ENCODE results near the gene MZB1. TPM values are rescaled to one million over a fixed set of nuclear protein-coding genes. Genes with fewer than 3 reads are reported as not detected.

The MZB1 gene
- total RNA-seq, 1 donor from 2014 or later, result 0.58 TPM

DNA sequence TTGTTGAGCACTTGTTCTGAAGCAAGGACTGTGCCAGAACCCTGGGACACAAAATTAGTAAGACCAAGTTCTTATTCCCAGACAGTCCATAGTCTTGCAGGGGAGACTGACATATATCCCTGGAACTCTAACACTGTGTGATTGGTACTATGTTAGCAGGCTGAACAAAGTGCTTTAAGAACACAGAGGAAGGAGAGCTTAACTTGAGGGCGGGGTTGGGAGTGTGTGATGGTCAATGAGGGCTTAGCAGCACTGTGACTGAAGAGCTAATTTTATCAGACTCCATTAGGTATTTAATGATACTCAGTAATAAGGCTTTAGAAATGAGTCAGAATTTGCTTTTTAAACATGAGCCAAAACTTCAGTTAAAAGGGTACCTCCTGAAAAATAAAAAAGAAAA is 29.1 kb upstream of the MZB1 start:
- TF ChIP-seq CTCF (IDR thresholded peaks at IDR 0.05; ENCODE audit: borderline replicate concordance), result no peak
- Histone ChIP-seq H3K4me1 (peaks cover 71% of the 10 kb centered on the region), H3K27me3 (ENCODE audit: low read depth) (no peaks in the 10 kb centered on the region), H3K36me3 (peaks cover 11% of the 10 kb centered on the region), H3K9me3 (replicated peaks) (no peaks in the 10 kb centered on the region), H3K27ac (replicated peaks) (peak overlapping the region; percentile 91), H3K4me3 (peak overlapping the region; percentile 17)
- intact Hi-C loops (cut with micrococcal nuclease), result no loop called here
- DNase-seq, result no peak

DNA sequence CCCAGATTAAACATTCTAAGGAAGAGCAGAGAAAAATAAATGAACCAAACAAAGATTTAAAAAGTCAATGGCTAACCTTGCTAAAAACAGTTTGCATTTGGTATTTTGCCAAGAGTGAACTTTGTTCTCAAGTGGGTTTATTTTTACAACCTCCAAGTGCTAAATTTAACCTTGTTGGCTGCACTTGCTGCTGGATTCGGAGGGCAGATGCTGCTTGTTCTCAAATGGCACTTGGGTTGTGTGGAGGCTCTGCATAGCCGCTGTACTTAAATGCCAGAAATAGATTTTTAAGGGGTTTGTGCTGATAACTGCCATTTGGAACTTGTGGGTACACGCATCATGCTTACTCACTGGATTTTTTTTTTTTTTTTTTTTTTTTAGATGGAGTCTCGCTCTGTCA is 27.5 kb upstream of the MZB1 start:
- Histone ChIP-seq H3K27ac (replicated peaks) (peak overlapping the region; percentile 91), H3K4me3 (peak overlapping the region; percentile 17), H3K9me3 (replicated peaks) (no peaks in the 10 kb centered on the region), H3K4me1 (peaks cover 74% of the 10 kb centered on the region), H3K36me3 (peaks cover 15% of the 10 kb centered on the region), H3K27me3 (ENCODE audit: low read depth) (no peaks in the 10 kb centered on the region)
- DNase-seq, result no peak
- TF ChIP-seq CTCF (IDR thresholded peaks at IDR 0.05; ENCODE audit: borderline replicate concordance), result no peak
- intact Hi-C loops (cut with micrococcal nuclease), result no loop called here

DNA sequence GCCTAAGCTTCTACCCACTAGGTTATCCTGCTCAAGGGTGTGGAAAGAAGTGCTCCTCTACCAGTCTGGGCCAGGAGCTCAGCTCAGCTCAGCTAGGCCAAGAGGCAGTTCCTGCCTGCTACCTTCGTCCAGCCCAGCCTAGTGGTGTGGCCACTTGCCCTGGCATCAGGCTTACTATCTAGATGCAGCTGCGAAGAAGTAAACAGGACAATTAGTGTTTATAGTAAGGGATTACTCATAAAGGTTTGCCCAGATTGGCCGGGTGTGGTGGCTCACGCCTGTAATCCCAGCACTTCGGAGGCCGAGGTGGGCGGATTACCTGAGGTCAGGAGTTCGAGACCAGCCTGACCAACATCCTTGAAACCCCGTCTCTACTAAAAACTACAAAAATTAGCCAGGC is 26.9 kb upstream of the MZB1 start:
- no peak for DNase-seq
- intact Hi-C loops (cut with micrococcal nuclease), result no loop called here
- Histone ChIP-seq H3K9me3 (replicated peaks) (no peaks in the 10 kb centered on the region), H3K27me3 (ENCODE audit: low read depth) (no peaks in the 10 kb centered on the region), H3K4me1 (peaks cover 74% of the 10 kb centered on the region), H3K27ac (replicated peaks) (peak overlapping the region; percentile 91), H3K4me3 (peak overlapping the region; percentile 17), H3K36me3 (peaks cover 16% of the 10 kb centered on the region)
- TF ChIP-seq CTCF (IDR thresholded peaks at IDR 0.05; ENCODE audit: borderline replicate concordance), result no peak

GRCh38 chr5:139415869-139416268 is 26.2 kb upstream of the MZB1 start:
- intact Hi-C loops (cut with micrococcal nuclease), result no loop called here
- H3K27ac ChIP-seq (replicated peaks), result peak overlapping the region; percentile 91
- H3K9me3 ChIP-seq (replicated peaks), result no peaks in the 10 kb centered on the region
- no peaks in the 10 kb centered on the region for H3K27me3 ChIP-seq (ENCODE audit: low read depth)
- H3K4me3 ChIP-seq, result no peak overlapping the region
- H3K4me1 ChIP-seq, result peaks cover 79% of the 10 kb centered on the region
- H3K36me3 ChIP-seq, result peaks cover 14% of the 10 kb centered on the region
- DNase-seq, result no peak
- no peak for TF ChIP-seq CTCF (IDR thresholded peaks at IDR 0.05; ENCODE audit: borderline replicate concordance)

GRCh38 chr5:139415221-139415861 is 25.6 kb upstream of the MZB1 start:
- intact Hi-C loops (cut with micrococcal nuclease), result no loop called here
- Histone ChIP-seq H3K9me3 (replicated peaks) (no peaks in the 10 kb centered on the region), H3K27me3 (ENCODE audit: low read depth) (no peaks in the 10 kb centered on the region), H3K27ac (replicated peaks) (peak overlapping the region; percentile 91), H3K36me3 (peaks cover 14% of the 10 kb centered on the region), H3K4me3 (no peak overlapping the region), H3K4me1 (peaks cover 82% of the 10 kb centered on the region)
- TF ChIP-seq CTCF (IDR thresholded peaks at IDR 0.05; ENCODE audit: borderline replicate concordance), result no peak
- DNase-seq, result peak; percentile 65

Measured in left ventricle myocardium inferior (tissue), 1 donor.